Esophagus mucosa (tissue), 1 donor: Measurements from ENCODE around the gene CDK11A. TPM values are rescaled to one million over a fixed set of nuclear protein-coding genes. Genes with fewer than 3 reads are reported as not detected.
A peak's percentile ranks its signal among the peaks of the same experiment; 100 is the strongest.
"Not testable (repeated sequence)": the region's sequence is repeated elsewhere in the genome, so short reads cannot be mapped to it uniquely, and the experiment has no call there.

Experiments used
- ATAC-seq: fragments of 200-7000 bp; cut with Tn5 transposase; one replicate; pipeline ENCODE4 v1.9.1; 2020
- total RNA-seq: library from RNA; stranded (reverse); gene quantifications from one replicate; pipeline ENCODE4 v1.2.4, GENCODE V29; 2023
- donor health status: DM: yes; HTN: yes; CAD: no.

The CDK11A gene
- total RNA-seq, 1 donor from 2014 or later = 15.7 TPM

DNA sequence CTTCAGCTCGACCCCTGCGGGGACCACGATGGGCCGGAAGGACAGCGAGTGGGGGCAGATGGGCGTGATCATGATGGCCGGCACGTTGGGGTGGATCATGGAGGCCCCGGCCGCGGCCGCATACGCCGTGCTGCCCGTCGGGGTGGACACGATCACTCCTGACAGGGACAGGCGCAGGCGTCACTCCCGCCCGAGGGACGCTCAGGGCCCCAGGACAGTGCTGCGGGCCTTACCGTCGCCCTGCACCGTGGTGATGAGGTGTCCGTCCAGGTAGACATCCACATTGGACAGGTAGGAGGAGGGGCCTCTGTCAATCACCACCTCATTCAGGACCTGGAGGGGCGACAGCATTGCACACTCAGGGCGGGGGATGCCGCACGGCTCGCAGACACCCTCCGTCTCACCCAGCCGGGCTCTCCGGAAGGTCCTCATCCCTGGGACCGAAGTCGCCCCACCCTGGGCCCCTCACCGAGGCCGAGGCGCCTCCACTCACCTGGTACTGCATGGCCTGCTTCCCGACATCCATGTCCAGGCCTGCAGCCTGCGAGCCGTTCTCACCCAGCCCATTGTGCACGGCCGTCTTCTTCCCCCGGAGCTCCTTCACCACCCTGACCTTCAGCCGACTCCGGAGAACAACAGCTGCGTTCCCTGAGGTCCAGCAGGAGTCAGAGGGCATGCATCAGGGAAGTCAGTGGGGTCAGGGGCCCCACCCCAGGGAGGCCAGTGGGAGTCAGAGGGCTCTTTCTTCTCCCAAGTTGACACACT lies 30.1 kb upstream of the CDK11A start:
- ATAC-seq = no peak

DNA sequence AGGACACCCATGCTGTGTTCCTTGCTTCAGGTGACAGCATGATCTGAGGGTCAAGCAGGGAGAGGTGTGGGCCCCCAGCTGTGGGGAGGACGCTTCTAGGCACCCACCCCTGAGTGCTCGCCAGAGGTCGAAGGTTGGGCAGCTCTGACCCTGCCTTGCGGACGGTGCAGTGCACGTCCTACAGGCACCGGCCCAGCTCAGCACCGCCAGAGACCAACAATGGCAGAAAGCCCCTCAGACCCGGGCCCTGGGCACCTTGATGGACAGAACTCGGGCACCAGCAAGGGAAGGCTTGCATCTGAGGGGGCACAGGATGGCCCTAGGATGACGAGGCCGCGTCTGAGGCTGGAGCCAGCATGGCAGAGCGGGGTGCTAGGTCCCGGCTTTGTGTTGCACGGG lies 29.4 kb upstream of the CDK11A start:
- ATAC-seq = no peak

DNA sequence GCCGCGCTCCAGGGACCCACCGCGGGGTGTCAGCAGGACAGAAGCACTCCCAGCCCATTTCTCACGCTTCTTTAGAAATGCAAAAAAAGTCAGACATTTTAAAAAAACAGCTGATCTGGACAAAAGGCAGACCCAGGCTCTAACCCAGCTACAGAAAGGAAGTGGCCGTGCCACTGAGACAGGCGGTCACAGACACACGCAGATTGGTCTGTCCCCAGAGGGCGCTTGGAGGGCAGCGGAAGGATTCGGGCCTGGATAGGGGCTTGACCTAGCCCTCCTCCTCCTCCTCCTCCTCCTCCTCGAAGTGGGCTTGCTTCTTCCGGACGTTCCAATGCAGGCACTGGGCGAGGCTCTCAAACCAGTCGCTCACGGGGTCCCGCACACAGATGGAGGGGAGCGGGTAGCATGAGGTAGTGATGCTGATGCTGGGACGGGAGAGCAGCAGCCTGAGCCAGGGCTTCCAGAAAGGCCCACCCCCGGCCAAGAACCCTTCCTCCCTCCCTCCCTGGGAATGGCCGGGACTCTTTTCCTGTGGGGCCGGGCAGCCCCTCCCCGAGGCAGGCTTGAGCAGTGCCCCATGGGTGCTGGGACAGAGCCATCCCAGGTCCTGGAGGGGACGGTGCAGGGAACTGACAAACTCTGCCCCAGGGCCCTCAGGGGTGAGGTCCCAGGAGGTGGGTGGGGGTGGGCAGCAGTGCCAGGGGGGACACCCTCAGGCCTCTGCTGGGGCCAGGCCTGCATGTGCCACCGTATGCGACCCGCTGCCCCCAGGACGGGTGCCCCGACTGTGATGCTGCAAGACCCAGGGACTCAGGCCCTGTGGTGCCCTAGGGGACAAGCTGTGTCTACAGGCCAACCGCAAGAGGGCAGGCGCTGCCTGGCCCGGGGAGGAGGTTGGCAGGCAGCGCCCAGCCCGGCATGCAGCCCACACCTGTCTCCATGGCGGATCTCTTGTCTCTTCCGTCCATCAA lies 28.8 kb upstream of the CDK11A start:
- peak; percentile 7 for ATAC-seq

- no peak for ATAC-seq
These were observed 28.0 kb upstream of the CDK11A start for GRCh38 chr1:1752190-1752589.

GRCh38 chr1:1749941-1750340 lies 25.8 kb upstream of the CDK11A start:
- not testable (repeated sequence) for ATAC-seq

- no peak for ATAC-seq
These were observed 24.6 kb upstream of the CDK11A start for GRCh38 chr1:1748686-1749321.

DNA sequence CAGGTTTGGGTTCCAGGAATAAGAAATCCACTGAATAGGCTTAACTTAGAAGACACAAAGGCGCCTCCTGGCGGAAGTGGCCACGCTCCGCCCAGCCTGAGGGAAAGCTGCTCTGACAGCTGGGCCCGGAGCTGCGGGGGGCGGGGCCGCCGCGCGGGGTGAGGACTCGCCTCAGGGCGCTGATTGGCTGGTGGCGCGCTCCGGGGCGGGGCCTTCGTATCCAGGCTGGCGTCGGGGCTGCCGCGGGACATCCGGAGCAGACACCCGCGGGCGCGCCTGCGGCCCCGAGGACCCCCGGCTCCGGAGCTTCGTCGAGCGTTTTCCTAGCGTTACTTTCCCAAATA lies 22.4 kb upstream of the CDK11A start:
- peak; percentile 90 for ATAC-seq

DNA sequence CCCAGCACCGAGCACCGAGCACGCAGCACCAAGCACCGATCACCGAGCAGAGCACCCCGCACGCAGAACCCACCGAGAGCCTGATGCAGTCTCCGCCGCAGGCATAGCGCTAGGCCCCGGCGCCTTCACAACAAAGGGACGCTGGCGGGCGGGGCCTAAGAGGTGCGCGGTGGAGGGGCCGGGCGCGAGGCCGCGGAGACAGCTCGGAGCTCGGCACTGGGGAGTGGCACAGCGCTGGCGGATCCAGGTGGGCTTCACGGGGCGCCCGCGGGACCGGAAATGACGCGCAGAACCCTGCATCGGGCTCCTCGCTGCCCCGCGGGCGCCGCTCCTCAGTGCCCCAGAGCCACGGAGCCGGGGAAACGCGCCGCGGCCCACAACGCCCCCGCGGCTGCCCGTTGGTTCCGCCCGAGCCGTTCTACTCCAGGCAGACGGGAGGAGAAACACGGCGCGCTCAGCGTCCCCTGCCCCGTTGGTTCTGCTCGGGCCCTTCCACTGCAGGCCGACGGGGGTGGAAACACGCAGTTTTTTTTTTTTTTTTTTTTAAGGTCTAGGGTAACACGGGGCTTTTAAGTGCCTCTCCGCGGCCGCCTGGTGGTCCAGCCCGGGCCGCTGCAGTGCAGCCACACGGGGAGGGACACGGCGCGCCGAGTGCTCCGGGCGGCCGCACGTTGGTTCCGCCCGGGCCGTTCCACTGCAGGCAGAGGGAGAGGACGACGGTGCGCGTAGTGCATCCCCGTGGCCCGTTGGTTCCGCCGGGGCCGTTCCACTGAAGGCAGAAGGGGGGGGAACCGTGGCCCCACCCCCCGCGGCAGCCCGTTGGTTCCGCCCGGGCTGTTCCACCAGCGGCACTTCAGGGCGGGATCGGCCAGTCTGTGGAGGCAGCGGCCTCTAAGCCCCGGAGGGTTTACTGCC lies 21.8 kb upstream of the CDK11A start:
- peak; percentile 96 for ATAC-seq

GRCh38 chr1:1742529-1742928 lies 18.4 kb upstream of the CDK11A start:
- ATAC-seq = not testable (repeated sequence)

- not testable (repeated sequence) for ATAC-seq
These were observed 16.9 kb upstream of the CDK11A start for GRCh38 chr1:1741013-1741412.

DNA sequence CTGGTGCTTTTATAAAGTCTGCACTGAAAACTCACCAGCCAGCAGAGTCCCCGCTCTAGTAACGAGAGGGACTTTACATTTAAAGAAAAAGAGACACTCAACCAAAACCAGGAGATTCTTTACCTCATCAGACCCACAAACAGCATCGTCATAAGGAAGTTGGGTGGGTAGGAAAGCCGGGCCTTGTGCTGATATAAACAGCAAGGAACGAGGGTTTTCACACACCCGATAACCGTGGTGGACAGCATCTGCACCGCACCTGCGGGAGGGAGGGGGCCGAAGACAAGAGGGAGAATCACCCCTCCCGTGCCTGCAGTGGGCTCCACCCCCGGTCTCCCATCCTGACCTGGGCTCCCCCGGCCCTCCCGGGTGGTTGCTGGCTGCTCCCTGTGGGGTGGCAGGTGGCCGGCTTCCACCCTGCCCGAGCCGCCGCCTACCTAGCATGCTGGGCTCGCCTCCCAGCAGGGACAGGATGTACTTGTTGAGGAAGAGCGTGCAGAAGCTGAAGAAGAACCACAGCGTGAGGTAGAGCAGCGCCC lies 14.7 kb upstream of the CDK11A start:
- peak; percentile 22 for ATAC-seq

DNA sequence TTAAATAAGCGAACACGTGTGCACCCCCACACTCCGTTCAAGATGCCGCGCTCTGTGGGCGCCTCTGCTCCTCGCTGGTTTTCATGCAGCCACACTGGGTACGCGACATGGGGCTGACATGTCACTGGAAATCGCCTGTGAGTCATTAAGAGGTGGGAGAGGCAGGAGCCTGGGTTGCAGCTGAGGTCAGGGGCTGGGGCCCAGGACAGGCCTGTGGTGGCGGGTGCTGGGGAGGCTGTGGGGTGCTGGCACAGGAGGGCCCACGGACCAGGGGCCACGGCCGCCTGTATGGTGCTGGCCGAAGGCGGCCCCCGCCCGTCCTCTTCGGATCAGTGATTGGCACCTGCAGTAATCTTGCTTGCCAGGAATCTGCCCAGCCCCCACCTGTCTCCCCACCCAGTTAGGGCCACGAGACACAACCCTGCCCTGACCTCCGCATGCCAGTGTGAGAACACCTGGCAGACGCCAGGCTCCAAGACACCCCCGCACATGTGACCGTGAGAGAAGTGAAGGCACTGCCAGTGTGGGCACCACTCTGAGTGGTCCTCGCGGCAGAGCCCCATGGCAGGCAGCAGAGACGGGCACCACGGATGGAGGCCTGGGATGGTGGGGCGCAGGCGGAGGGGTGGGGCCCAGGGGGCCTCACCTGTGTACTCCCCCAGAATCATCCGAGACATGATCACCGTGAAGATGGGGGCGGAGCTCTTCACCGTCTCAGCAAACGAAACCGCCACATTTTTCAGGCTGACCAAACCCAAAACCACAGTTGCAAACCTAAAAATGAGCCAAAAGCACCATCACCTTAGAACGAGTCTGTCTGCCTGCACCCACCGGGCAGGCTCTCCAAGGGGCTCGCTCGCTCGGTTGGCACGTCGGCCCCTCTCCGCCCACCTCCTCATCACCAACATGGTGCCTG lies 13.8 kb upstream of the CDK11A start:
- peak; percentile 33 for ATAC-seq

DNA sequence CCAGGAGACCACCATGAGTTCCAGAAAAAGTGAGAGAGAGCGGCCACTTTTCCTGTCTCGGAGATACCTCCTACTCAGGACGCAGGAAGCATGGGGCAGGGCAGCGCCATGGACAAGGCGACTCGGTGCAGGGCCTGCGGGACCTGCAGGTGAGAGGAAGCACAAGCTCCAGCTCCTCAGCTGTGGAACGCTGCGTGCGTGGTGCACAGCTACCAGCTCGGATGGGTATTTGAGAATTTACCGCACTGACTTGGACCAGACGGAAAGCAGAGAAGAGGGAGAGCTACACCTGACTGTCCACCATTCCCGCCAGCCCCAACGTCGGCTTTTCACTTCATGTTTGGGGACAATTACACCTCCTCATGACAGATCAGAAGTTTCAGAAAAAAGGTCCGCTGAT lies 8.2 kb upstream of the CDK11A start:
- ATAC-seq = no peak

GRCh38 chr1:1730870-1731269 lies 6.7 kb upstream of the CDK11A start:
- no peak for ATAC-seq

DNA sequence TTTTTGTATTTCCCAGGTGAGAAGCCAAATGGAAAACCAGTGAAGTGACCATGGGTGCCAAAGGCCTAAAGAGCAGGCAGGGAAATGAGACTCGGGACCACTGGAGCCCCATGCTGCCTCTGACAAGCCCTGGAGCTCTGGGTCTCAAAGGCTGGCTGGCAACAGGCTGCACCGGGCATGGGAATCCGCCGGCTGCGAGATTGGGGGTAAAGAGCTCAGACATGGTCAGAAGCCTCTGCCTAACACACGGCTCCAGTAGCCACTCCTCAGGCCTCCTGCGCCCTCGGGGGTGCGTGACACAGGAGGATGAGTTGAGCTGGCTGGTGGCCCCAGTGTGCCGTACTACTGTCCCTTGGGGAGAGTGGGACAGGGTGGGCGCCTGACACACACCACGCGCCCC lies 6.1 kb upstream of the CDK11A start:
- not testable (repeated sequence) for ATAC-seq

GRCh38 chr1:1729116-1729816 lies 5.1 kb upstream of the CDK11A start:
- ATAC-seq = not testable (repeated sequence)

DNA sequence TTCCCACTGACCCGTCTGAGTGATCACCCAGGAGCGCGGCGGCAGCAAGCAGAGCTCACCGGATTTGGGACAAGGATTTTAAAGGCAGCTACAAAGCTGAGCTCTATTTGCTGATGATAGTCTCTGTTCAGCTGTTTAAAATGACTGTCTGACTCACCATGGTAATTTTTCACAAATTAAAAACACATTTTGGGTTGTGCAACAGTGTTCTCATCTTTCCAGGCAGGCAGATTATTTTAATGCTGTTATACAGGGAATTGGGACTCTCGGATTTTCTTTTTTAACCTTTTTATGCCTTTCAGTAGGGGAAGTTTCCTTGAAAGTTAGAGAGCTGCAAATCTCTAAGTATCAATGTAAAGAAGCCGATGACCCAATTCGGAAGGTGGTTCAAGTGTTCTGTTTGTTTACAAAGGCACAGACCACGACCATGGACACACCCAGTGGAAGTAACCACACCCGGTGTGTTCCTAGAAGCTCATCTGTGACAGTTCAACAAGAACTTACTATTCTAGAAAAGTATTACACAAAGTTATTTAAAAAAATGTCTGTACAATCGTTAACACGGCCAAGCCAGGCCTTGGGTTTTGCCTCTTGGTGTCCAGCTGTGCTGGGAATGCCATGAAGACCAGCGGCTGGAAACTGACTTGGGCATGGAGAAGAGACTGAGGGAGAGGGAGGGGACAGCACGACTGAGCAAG lies 4.3 kb upstream of the CDK11A start:
- not testable (repeated sequence) for ATAC-seq

DNA sequence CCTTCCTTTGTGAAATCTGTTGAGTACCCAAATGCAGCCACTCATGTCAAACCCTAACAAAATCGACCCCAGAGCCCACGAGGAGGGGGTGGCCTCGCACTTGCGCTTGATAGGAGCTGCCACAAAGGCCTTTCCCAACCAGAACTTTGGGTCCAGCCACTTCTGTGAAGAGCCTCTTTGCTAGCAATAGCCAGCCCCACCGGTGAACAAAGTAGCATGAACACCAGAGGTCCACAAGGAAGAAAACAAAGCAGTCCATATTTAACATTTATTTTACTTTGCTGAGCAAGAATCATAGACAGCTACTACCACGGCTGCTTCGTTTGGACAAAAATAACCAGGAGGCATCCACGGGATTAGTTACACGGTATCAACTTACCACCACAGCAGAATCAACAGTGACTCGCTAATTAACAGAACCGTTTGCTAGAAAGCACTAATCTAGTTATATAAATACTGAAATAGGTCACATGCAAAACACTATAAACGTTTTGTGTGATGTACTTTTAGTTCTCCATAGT lies 3.0 kb upstream of the CDK11A start:
- not testable (repeated sequence) for ATAC-seq

DNA sequence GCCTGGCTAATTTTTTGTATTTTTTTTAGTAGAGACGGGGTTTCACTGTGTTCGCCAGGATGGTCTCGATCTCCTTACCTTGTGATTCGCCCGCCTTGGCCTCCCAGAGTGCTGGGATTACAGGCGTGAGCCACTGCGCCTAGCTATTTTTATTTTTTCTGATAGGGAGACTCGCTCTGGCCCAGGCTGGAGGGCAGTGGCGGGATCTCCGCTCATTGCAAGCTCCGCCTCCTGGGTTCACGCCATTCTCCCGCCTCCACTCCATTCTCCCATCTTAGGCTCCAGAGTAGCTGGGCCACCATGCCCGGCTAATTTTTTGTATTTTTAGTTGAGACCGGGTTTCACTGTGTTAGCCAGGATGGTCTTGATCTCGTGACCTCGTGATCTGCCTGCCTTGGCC lies 1.9 kb upstream of the CDK11A start:
- not testable (repeated sequence) for ATAC-seq
